ENCODE measurements around the gene TOGARAM1.

- TF ChIP-seq CTCF (IDR thresholded peaks at IDR 0.05; ENCODE audit: extremely low read depth in 1 of 2, insufficient read depth in 1 of 2, low read depth in 1 of 2, low read length in 2 of 2) = no peak
- TF ChIP-seq FOS (IDR thresholded peaks at IDR 0.05; ENCODE audit: borderline replicate concordance, insufficient read depth, low read length) = no peak
- TF ChIP-seq MYC (IDR thresholded peaks at IDR 0.05; ENCODE audit: low read depth, low read length) = no peak
- TF ChIP-seq EZH2 (IDR thresholded peaks at IDR 0.05; ENCODE audit: borderline replicate concordance, low read depth, low read length, severe bottlenecking) = no peak
- TF ChIP-seq MAX (IDR thresholded peaks at IDR 0.05; ENCODE audit: insufficient read depth, insufficient read length) = no peak
Measured at GRCh38 chr14:44954750-44955149, 7.2 kb upstream of the TOGARAM1 start.

Data from endothelial cell of umbilical vein (primary cell).